H1 (cell line): ENCODE data around the gene PGRMC1. TPM values are rescaled to one million over a fixed set of nuclear protein-coding genes. Genes with fewer than 3 reads are reported as not detected.

ENCODE experiments used
- CTCF ChIA-PET: fragments of 300-600 bp; sonication (Branson Sonifier 250); formaldehyde crosslinking; loops from one replicate; lab custom pipeline; 2021; ENCODE audit not compliant: partially characterized antibody; lab: Charles Lee
- POLR2A ChIA-PET: fragments of 300-600 bp; sonication (Branson Sonifier 250); formaldehyde crosslinking; loops from one replicate; lab custom pipeline; 2021; ENCODE audit warnings: inconsistent platforms; ENCODE audit not compliant: partially characterized antibody; lab: Charles Lee
- DNase-seq, 2 experiments: peaks; one replicate each; pipeline versions ENCODE4 v3.0.0 to v3.0.0-alpha.2; 2010 to 2022; ENCODE audit warnings: low spot score in 2 of 2, low read depth in 1 of 2, mixed read lengths in 1 of 2
- FAIRE-seq: peaks from 2 replicates; lab custom pipeline; 2011; peaks lifted over from hg19 to GRCh38; lab: Jason Lieb, UNC
- H2AFZ ChIP-seq: 2 replicates; pipeline ENCODE4 v1.8.1; 2012; ENCODE audit warnings: low read length, inconsistent platforms
- H2AK5ac ChIP-seq: 2 replicates; pipeline ENCODE4 v1.6.1; 2013; ENCODE audit warnings: low read depth, low read length
- H2BK120ac ChIP-seq: replicated peaks from 2 replicates; pipeline ENCODE3; 2013; ENCODE audit warnings: low read depth, low read length, inconsistent platforms
- H2BK12ac ChIP-seq: 2 replicates; pipeline ENCODE4 v1.6.1; 2013; ENCODE audit warnings: low read depth, low read length
- H2BK15ac ChIP-seq: 2 replicates; pipeline ENCODE4 v1.6.1; 2013; ENCODE audit warnings: low read length
- H2BK20ac ChIP-seq: 2 replicates; pipeline ENCODE4 v1.6.1; 2013; ENCODE audit warnings: low read length
- H2BK5ac ChIP-seq: 2 replicates; pipeline ENCODE4 v1.6.1; 2013; ENCODE audit warnings: low read depth, low read length
- H3K14ac ChIP-seq: 2 replicates; pipeline ENCODE4 v1.6.1; 2013; ENCODE audit warnings: inconsistent platforms; ENCODE audit not compliant: insufficient read length
- H3K18ac ChIP-seq: 2 replicates; pipeline ENCODE4 v1.6.1; 2013; ENCODE audit warnings: low read length; ENCODE audit errors: extremely low read depth
- H3K23ac ChIP-seq: 2 replicates; pipeline ENCODE4 v1.6.1; 2013; ENCODE audit warnings: inconsistent platforms; ENCODE audit not compliant: insufficient read length
- H3K23me2 ChIP-seq: 2 replicates; pipeline ENCODE4 v1.6.1; 2013; ENCODE audit warnings: low read depth, low read length
- H3K27ac ChIP-seq: 2 replicates; pipeline ENCODE4 v1.6.1; 2011; ENCODE audit warnings: low read depth, low read length, inconsistent platforms
- H3K27me3 ChIP-seq, 4 experiments: replicated peaks in 1 of 4; 1 replicate in 1 of 4; 2 replicates in 3 of 4; pipeline versions ENCODE4 v1.6.1 to v1.8.1; 2011 to 2013; ENCODE audit warnings: low read length in 3 of 4, mild to moderate bottlenecking in 3 of 4, inconsistent platforms in 2 of 4, mixed read lengths in 2 of 4, moderate library complexity in 1 of 4; ENCODE audit not compliant: control insufficient read depth in 3 of 4, insufficient read depth in 3 of 4; ENCODE audit errors: extremely low read depth in 1 of 4
- H3K36me3 ChIP-seq, 4 experiments: 2 replicates each; pipeline versions ENCODE4 v1.6.1 to v1.8.1; 2011 to 2013; ENCODE audit warnings: mild to moderate bottlenecking in 4 of 4, low read length in 3 of 4, moderate library complexity in 2 of 4, control low read depth in 1 of 4, inconsistent platforms in 1 of 4; ENCODE audit not compliant: insufficient read depth in 4 of 4, control insufficient read depth in 2 of 4
- H3K4ac ChIP-seq: replicated peaks from 2 replicates; pipeline ENCODE3; 2013; ENCODE audit warnings: low read length, low read depth, mixed read lengths, inconsistent platforms; ENCODE audit not compliant: insufficient read length
- H3K4me1 ChIP-seq, 4 experiments: replicated peaks in 1 of 4; 1 replicate in 1 of 4; 2 replicates in 3 of 4; pipeline versions ENCODE4 v1.6.1 to v1.8.1; 2011 to 2013; ENCODE audit warnings: low read length in 3 of 4, inconsistent platforms in 2 of 4, mixed read lengths in 1 of 4; ENCODE audit not compliant: insufficient read depth in 4 of 4, control insufficient read depth in 3 of 4
- H3K4me2 ChIP-seq, 2 experiments: 2 replicates each; pipeline versions ENCODE4 v1.6.1 to v1.8.1; 2011 to 2013; ENCODE audit warnings: low read depth in 2 of 2, low read length in 2 of 2, control low read depth in 1 of 2, inconsistent platforms in 1 of 2, mild to moderate bottlenecking in 1 of 2; ENCODE audit not compliant: insufficient read depth in 1 of 2
- H3K4me3 ChIP-seq, 4 experiments: fragments of 200-600, 300-600 bp in 1 of 4; sonication (generic), shearing (Covaris generic), sonication (Bioruptor Twin) in 1 of 4; 2 replicates each; pipeline versions ENCODE4 v1.5.1 to v1.8.1; 2011 to 2016; ENCODE audit warnings: low read length in 4 of 4, low read depth in 3 of 4, control low read depth in 2 of 4, inconsistent platforms in 2 of 4, mild to moderate bottlenecking in 2 of 4, mixed read lengths in 1 of 4, moderate library complexity in 1 of 4; ENCODE audit not compliant: insufficient read depth in 2 of 4; ENCODE audit errors: extremely low read depth in 1 of 4
- H3K56ac ChIP-seq: replicated peaks from 2 replicates; pipeline ENCODE3; 2013; ENCODE audit warnings: low read depth, mild to moderate bottlenecking, mixed read lengths, low read length, inconsistent platforms; ENCODE audit not compliant: insufficient read length
- H3K79me1 ChIP-seq: 2 replicates; pipeline ENCODE4 v1.6.1; 2013; ENCODE audit warnings: low read depth, low read length, control low read depth
- H3K79me2 ChIP-seq, 2 experiments: 2 replicates each; pipeline versions ENCODE4 v1.6.1 to v1.8.1; 2012 to 2013; ENCODE audit warnings: low read length in 2 of 2, mild to moderate bottlenecking in 2 of 2, inconsistent platforms in 1 of 2; ENCODE audit not compliant: insufficient read depth in 2 of 2, control insufficient read depth in 1 of 2
- H3K9ac ChIP-seq, 4 experiments: replicated peaks in 1 of 4; 1 replicate in 1 of 4; 2 replicates in 3 of 4; pipeline versions ENCODE4 v1.6.1 to v1.8.1; 2011 to 2013; ENCODE audit warnings: low read depth in 3 of 4, low read length in 3 of 4, control low read depth in 2 of 4, mild to moderate bottlenecking in 2 of 4, moderate library complexity in 2 of 4, inconsistent platforms in 1 of 4; ENCODE audit errors: extremely low read depth in 1 of 4
- H3K9me3 ChIP-seq, 2 experiments: 2 replicates each; pipeline versions ENCODE4 v1.6.1 to v1.8.1; 2012 to 2013; ENCODE audit warnings: mild to moderate bottlenecking in 2 of 2, moderate library complexity in 2 of 2, control low read depth in 1 of 2, inconsistent platforms in 1 of 2, low read depth in 1 of 2, low read length in 1 of 2, mixed read lengths in 1 of 2; ENCODE audit not compliant: insufficient read depth in 2 of 2
- H4K20me1 ChIP-seq, 2 experiments: replicated peaks in 1 of 2; 2 replicates each; pipeline versions ENCODE3 to v1.8.1; 2011 to 2013; ENCODE audit warnings: inconsistent platforms in 2 of 2, low read length in 2 of 2, mild to moderate bottlenecking in 1 of 2; ENCODE audit not compliant: insufficient read depth in 2 of 2, control insufficient read depth in 1 of 2
- H4K5ac ChIP-seq: 2 replicates; pipeline ENCODE4 v1.6.1; 2013; ENCODE audit warnings: low read length, low read depth, mixed read lengths, inconsistent platforms; ENCODE audit not compliant: insufficient read length
- H4K8ac ChIP-seq: 2 replicates; pipeline ENCODE4 v1.8.0; 2013; ENCODE audit warnings: mild to moderate bottlenecking, moderate library complexity, low read length, inconsistent platforms; ENCODE audit not compliant: insufficient read depth; ENCODE audit errors: extremely low read depth
- H4K91ac ChIP-seq: replicated peaks from 2 replicates; pipeline ENCODE3; 2013; ENCODE audit warnings: low read length, mixed read lengths, inconsistent platforms; ENCODE audit not compliant: insufficient read length
- CBX5 ChIP-seq: fragments of 300-800, 300-1000 bp; sonication (generic); IDR thresholded peaks from 2 replicates; pipeline ENCODE4 v1.7.1; 2016; ENCODE audit warnings: antibody characterized with exemption, low read length, low read depth
- GTF2F1 ChIP-seq: IDR thresholded peaks from 2 replicates; pipeline ENCODE4 v1.6.1; 2012; ENCODE audit warnings: low read depth, low read length, improper control_type of control experiment, borderline replicate concordance
- TCF12 ChIP-seq: IDR thresholded peaks from 2 replicates; pipeline ENCODE4 v1.6.1; 2011; ENCODE audit warnings: low read depth, mild to moderate bottlenecking, low read length
- TEAD4 ChIP-seq: IDR thresholded peaks from 2 replicates; pipeline ENCODE4 v1.6.1; 2012; ENCODE audit warnings: low read depth, low read length, inconsistent platforms, mixed read lengths
- WGBS, 2 experiments: shearing (Covaris generic) in 1 of 2; methylation state at CpG; one replicate each; pipeline versions ENCODE4 v1.1.6 to v1.1.7; 2013 to 2015; ENCODE audit warnings: low lambda C conversion rate in 2 of 2, mixed read lengths in 2 of 2, inconsistent platforms in 1 of 2, low coverage in 1 of 2, missing lambda C conversion rate in 1 of 2; ENCODE audit not compliant: insufficient replicate concordance in 2 of 2, insufficient coverage in 1 of 2, insufficient read length in 1 of 2; ENCODE audit errors: extremely low coverage in 1 of 2, missing lambda C conversion rate in 1 of 2; 5-methylcytosine and 5-hydroxymethylcytosine counted together
- polyA plus RNA-seq, 7 experiments: library from polyadenylated mRNA; depleted of rRNA in 3 of 7; stranded (reverse) in 5 of 7; unstranded in 2 of 7; fragments of >200 nt in 5 of 7; fragments of 200-250 nt in 2 of 7; gene quantifications; 1 replicate in 5 of 7; 2 replicates in 1 of 7; 4 replicates in 1 of 7; pipeline versions ENCODE4 v1.2.1 to v1.2.3, GENCODE V29; 2011 to 2013; ENCODE audit warnings: missing spikeins in 2 of 7, mixed read lengths in 2 of 7
- total RNA-seq: library from RNA; stranded (reverse); fragmentation: NEBNext Ultra II Directional; extraction: Animal tissue kit (Norgen Biotek cat#: 25700); gene quantifications from 2 replicates; pipeline ENCODE4 v1.2.1, GENCODE V29; 2021

PGRMC1 gene
- total and polyA plus RNA-seq, 2 of the 8 experiments (the other 6 are each of a cell fraction or from before 2014, with no cell fraction given) = 127 to 248 TPM

DNA sequence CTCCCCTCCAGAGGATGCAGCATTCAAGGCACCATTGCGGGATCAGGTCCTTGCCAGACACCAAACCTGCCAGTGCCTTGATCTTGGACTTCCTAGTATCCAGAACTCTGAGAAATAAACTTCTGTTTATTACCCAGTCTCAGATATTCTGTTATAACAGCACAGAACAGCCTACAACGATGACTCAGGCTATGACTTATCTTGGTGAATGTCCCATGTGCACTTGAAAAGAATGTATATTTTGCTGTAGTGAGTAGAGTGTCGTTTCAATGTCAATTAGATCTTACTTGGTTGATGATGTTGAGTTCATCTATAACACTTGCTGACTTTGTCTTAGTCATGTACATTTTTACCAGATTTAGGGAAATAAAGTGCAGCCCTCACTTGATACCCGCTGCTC lies 34.5 kb upstream of the PGRMC1 start:
- no peak overlapping the region for H2AFZ ChIP-seq
- no peak overlapping the region for H3K23ac ChIP-seq
- H3K79me2 ChIP-seq = no peaks in the 10 kb centered on the region
- no peak for FAIRE-seq
- TF ChIP-seq GTF2F1 (no peak), CBX5 (no peak), TEAD4 (no peak), TCF12 (no peak)
- TF ChIP-seq, all 59 proteins: peak for 0
- H3K4me2 ChIP-seq = no peak overlapping the region
- no peaks in the 10 kb centered on the region for H3K4me1 ChIP-seq
- no peak overlapping the region for H2AK5ac ChIP-seq
- H2BK20ac ChIP-seq = no peak overlapping the region
- H3K4me3 ChIP-seq = no peak overlapping the region
- no peaks in the 10 kb centered on the region for H3K36me3 ChIP-seq
- H2BK5ac ChIP-seq = no peak overlapping the region
- H2BK12ac ChIP-seq = no peak overlapping the region
- no peak overlapping the region for H3K18ac ChIP-seq
- no peak overlapping the region for H3K14ac ChIP-seq
- H3K4ac ChIP-seq = no peak overlapping the region
- no peak overlapping the region for H4K8ac ChIP-seq
- DNase-seq = no peak
- H2BK15ac ChIP-seq = no peak overlapping the region
- no peak overlapping the region for H2BK120ac ChIP-seq
- no peaks in the 10 kb centered on the region for H3K27me3 ChIP-seq
- H4K91ac ChIP-seq = no peak overlapping the region
- H3K9me3 ChIP-seq = no peaks in the 10 kb centered on the region
- POLR2A ChIA-PET = interaction anchor here (0.6 kb wide), 1 partner anchor 118 kb away, joined by 5 read pairs; no protein-coding TSS in a partner anchor
- no peak overlapping the region for H3K27ac ChIP-seq
- no peak overlapping the region for H3K56ac ChIP-seq
- WGBS, 2 experiments = 87% methylated on average over 3 of the region's 4 CpGs; no CpG with 5 or more reads in 1 of the 2 experiments
- no peak overlapping the region for H3K9ac ChIP-seq
- H4K5ac ChIP-seq = no peak overlapping the region
- H4K20me1 ChIP-seq = no peaks in the 10 kb centered on the region
- H3K23me2 ChIP-seq = no peaks in the 10 kb centered on the region
- CTCF ChIA-PET = no interaction called here
- H3K79me1 ChIP-seq = no peaks in the 10 kb centered on the region
